Testis (tissue), 2 donors: Measurements from ENCODE around the gene SYT11.

Experiments
- POLR2A ChIP-seq: fragments of 450-650 bp; IDR thresholded peaks from one replicate; pipeline ENCODE4 v1.6.1; 2017; ENCODE audit warnings: antibody characterized with exemption, mild to moderate bottlenecking, moderate library complexity
- TF ChIP-seq, protein P1 (sequence below), 3 experiments: fragments of 450-650 bp in 2 of 3; fragments of 200-600 bp in 1 of 3; sonication (generic) in 1 of 3; IDR thresholded peaks; one replicate each; pipeline ENCODE4 v1.5.1; 2016 to 2019; ENCODE audit warnings: antibody characterized with exemption in 3 of 3, mild to moderate bottlenecking in 2 of 3, moderate library complexity in 1 of 3

DNA sequence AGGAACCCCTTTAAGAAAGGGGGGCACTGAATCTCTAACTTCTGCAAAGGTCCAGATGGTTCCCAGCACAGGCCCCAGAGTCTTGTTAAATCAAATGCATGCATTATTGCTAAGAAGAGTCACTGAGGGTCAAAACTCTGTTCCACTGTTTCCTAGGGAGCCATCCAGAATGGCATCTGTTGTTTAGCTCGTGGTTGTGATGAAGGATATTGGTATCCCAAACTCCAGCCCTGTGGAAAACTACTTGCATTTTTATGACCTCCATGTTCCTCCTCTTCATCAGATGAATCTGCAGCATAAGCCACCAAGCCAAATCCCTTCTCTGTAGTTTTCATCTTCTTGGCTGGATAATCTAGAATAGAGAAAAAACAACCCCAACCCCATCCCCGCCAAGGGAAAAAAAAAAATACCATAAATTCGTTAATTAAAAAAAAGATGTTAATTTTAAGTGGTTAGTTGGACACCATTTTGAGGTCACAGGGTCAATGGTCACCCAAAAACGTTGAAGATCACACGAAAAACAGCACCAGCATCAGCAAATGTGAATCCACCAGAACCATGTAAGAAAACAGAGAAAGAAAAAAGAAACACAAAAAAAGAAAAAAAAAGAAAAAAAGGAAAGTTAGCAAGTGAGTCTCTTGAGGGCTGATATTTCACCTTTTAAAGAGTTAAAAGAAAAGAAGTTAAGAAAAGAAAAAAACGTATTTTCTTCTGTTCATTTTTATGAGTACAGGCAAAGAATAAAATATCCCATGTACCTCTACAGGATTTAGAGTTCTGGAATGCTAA, 54.8 kb downstream of the SYT11 start:
- TF ChIP-seq, protein P1, sequence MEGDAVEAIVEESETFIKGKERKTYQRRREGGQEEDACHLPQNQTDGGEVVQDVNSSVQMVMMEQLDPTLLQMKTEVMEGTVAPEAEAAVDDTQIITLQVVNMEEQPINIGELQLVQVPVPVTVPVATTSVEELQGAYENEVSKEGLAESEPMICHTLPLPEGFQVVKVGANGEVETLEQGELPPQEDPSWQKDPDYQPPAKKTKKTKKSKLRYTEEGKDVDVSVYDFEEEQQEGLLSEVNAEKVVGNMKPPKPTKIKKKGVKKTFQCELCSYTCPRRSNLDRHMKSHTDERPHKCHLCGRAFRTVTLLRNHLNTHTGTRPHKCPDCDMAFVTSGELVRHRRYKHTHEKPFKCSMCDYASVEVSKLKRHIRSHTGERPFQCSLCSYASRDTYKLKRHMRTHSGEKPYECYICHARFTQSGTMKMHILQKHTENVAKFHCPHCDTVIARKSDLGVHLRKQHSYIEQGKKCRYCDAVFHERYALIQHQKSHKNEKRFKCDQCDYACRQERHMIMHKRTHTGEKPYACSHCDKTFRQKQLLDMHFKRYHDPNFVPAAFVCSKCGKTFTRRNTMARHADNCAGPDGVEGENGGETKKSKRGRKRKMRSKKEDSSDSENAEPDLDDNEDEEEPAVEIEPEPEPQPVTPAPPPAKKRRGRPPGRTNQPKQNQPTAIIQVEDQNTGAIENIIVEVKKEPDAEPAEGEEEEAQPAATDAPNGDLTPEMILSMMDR (IDR thresholded peaks at IDR 0.05) = no peak
- no peak for TF ChIP-seq POLR2A
